WTC11 (cell line): ENCODE results near the gene CSRNP3.

Source experiments
- CREM ChIP-seq: sonication (generic); formaldehyde crosslinking; IDR thresholded peaks from 2 replicates; pipeline ENCODE4 v1.8.1; 2022; ENCODE audit warnings: mild to moderate bottlenecking, missing genetic modification reagents, moderate library complexity
- CTCF ChIP-seq: fragments of 200-600 bp; IDR thresholded peaks from 2 replicates; pipeline ENCODE4 v1.8.0; 2022; ENCODE audit warnings: antibody characterized with exemption
- FOXP4 ChIP-seq: sonication (generic); formaldehyde crosslinking; IDR thresholded peaks from 2 replicates; pipeline ENCODE4 v1.8.0; 2022; ENCODE audit warnings: mild to moderate bottlenecking, missing genetic modification reagents
- GABPB1 ChIP-seq: sonication (generic); formaldehyde crosslinking; IDR thresholded peaks from 2 replicates; pipeline ENCODE4 v1.8.1; 2023; ENCODE audit warnings: mild to moderate bottlenecking, missing genetic modification reagents
- NFYB ChIP-seq: sonication (generic); formaldehyde crosslinking; conservative IDR thresholded peaks from 2 replicates; pipeline ENCODE4 v1.8.0; 2022; ENCODE audit warnings: low read depth, missing genetic modification reagents
- RORB ChIP-seq: fragments of 250-450 bp; sonication (Bioruptor Pico); IDR thresholded peaks from 2 replicates; pipeline ENCODE4 v1.9.0; 2021; ENCODE audit warnings: mild to moderate bottlenecking

GRCh38 chr2:165706960-165707487 is 237.5 kb downstream of the CSRNP3 start:
- TF ChIP-seq CREM (CRISPR knock-in tag) (no peak), NFYB (no peak), CTCF (no peak), FOXP4 (CRISPR knock-in tag) (no peak), RORB (CRISPR knock-in tag) (no peak), GABPB1 (CRISPR knock-in tag) (no peak)
